Gastroesophageal sphincter (tissue), 4 donors: ENCODE results near the gene CABLES2. TPM values are rescaled to one million over a fixed set of nuclear protein-coding genes. Genes with fewer than 3 reads are reported as not detected.

Experiments used
- ATAC-seq: fragments of 150-250 bp; one replicate; pipeline ENCODE4 v1.9.1; 2016; ENCODE audit warnings: mild to moderate bottlenecking, moderate library complexity
- H3K27ac ChIP-seq, 4 donors: fragments of 200-600 bp; sonication (generic) in 3 of 4; 1 replicate in 3 of 4; 2 replicates in 1 of 4; pipeline ENCODE4 v1.5.1; 2016 to 2019
- H3K27me3 ChIP-seq: fragments of 200-600 bp; sonication (generic); one replicate; pipeline ENCODE4 v1.5.1; 2019
- H3K36me3 ChIP-seq, 2 donors: fragments of 200-600 bp; sonication (generic); one replicate each; pipeline ENCODE4 v1.5.1; 2019; ENCODE audit warnings: control low read depth in 1 of 2
- H3K4me1 ChIP-seq, 3 donors: fragments of 200-600 bp; sonication (generic); 1 replicate in 2 of 3; 2 replicates in 1 of 3; pipeline ENCODE4 v1.5.1; 2016 to 2019; ENCODE audit warnings: control low read depth in 2 of 3
- H3K4me3 ChIP-seq, 2 donors: fragments of 200-600 bp; sonication (generic); one replicate each; pipeline ENCODE4 v1.5.1; 2019; ENCODE audit warnings: mild to moderate bottlenecking in 1 of 2, moderate library complexity in 1 of 2
- H3K9me3 ChIP-seq, 3 donors: fragments of 200-600 bp; sonication (generic); one replicate each; pipeline ENCODE4 v1.5.1; 2017 to 2019; ENCODE audit warnings: control low read depth in 2 of 3
- EP300 ChIP-seq: sonication (generic); formaldehyde crosslinking; IDR thresholded peaks from one replicate; pipeline ENCODE4 v1.6.1; 2017; ENCODE audit warnings: antibody characterized with exemption, mild to moderate bottlenecking
- POLR2A ChIP-seq, 2 donors: fragments of 450-650 bp; IDR thresholded peaks; one replicate each; pipeline ENCODE4 v1.6.1; 2017; ENCODE audit warnings: antibody characterized with exemption in 2 of 2, mild to moderate bottlenecking in 2 of 2, moderate library complexity in 1 of 2
- POLR2AphosphoS5 ChIP-seq: sonication (generic); formaldehyde crosslinking; IDR thresholded peaks from one replicate; pipeline ENCODE4 v1.6.1; 2017; ENCODE audit warnings: antibody characterized with exemption
- WGBS, 2 donors: methylation state at CpG; one replicate each; pipeline ENCODE4 v1.1.5; 2018; ENCODE audit warnings: low coverage in 1 of 2; 5-methylcytosine and 5-hydroxymethylcytosine counted together
- total RNA-seq, 4 donors: library from RNA; depleted of rRNA; stranded (reverse); fragments of >200 nt; gene quantifications; one replicate each; pipeline ENCODE4 v1.1.0, GENCODE V29; 2016
- TF ChIP-seq, protein P1 (sequence below), 4 experiments: fragments of 200-600 bp in 2 of 4; fragments of 450-650 bp in 2 of 4; sonication (generic) in 1 of 4; IDR thresholded peaks; one replicate each; pipeline ENCODE4 v1.5.1; 2017 to 2019; ENCODE audit warnings: antibody characterized with exemption in 4 of 4, mild to moderate bottlenecking in 2 of 4, moderate library complexity in 2 of 4

Gene CABLES2
- total RNA-seq, 4 donors from 2014 or later, result 2.7 to 9.8 (median 3.8) TPM

DNA sequence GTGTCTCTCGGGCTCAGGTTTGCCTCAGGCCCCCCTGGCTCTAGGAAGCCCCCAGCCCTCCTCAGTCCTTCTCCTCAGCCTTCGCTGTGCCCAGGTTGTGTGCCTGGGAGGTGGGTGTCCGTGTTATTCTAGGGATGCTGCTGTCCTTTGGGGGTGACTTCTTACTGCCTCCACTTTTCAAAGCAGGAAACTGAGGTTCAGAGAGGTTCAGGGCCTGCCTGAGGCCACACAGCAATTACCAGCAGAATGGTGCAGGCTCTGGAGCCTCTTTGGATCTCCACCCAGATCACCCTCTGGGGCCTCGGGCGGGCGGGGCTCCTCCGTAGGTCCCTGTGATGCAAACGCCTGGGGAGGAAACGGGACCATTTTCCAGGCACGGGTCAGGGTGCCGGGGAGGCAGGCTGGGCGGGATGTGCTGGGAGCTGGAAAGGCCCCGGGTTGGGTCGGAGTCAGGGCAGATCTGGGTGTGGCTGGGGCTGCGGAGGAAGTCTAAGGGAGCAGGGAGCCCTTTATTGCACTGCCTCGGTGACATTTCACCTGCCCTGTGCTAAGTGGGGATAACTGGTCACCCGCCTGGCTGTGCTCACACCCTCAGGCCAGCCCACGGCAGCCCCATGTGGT, 45.5 kb upstream of the CABLES2 start:
- ATAC-seq, result no peak
- 67 to 100% methylated on average over 1 of the region's 18 CpGs for WGBS, 2 donors
- Histone ChIP-seq H3K27ac (no peak overlapping the region), H3K36me3 (no peaks in the 10 kb centered on the region), H3K27me3 (peaks cover 85% of the 10 kb centered on the region), H3K4me3 (no peak overlapping the region), H3K4me1 (no peaks in the 10 kb centered on the region), H3K9me3 (no peaks in the 10 kb centered on the region)
- TF ChIP-seq POLR2A (IDR thresholded peaks at IDR 0.05), result no peak
- TF ChIP-seq, protein P1, sequence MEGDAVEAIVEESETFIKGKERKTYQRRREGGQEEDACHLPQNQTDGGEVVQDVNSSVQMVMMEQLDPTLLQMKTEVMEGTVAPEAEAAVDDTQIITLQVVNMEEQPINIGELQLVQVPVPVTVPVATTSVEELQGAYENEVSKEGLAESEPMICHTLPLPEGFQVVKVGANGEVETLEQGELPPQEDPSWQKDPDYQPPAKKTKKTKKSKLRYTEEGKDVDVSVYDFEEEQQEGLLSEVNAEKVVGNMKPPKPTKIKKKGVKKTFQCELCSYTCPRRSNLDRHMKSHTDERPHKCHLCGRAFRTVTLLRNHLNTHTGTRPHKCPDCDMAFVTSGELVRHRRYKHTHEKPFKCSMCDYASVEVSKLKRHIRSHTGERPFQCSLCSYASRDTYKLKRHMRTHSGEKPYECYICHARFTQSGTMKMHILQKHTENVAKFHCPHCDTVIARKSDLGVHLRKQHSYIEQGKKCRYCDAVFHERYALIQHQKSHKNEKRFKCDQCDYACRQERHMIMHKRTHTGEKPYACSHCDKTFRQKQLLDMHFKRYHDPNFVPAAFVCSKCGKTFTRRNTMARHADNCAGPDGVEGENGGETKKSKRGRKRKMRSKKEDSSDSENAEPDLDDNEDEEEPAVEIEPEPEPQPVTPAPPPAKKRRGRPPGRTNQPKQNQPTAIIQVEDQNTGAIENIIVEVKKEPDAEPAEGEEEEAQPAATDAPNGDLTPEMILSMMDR (IDR thresholded peaks at IDR 0.05), result no peak

DNA sequence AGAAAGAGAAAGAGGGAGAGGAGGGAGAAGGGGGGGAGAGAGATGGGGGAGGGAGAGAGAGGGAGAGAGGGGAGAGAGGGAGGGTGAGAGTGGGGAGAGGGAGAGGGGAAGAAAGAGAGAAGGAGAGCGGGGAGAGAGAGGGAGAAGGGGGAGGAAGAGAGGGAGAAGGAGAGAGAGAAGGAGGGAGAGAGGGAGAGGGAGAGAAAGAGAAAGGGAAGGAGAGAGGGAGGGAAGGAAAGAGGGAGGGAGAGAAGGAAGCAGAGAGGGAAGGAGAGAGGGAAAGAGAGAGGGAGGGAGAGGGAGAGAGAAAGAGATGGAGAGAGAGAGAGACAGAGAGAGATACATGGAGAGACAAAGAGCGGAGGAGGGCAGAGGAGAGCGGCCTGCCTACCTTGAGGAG, 44.9 kb upstream of the CABLES2 start:
- Histone ChIP-seq H3K4me3 (no peak overlapping the region), H3K4me1 (no peaks in the 10 kb centered on the region), H3K27ac (no peak overlapping the region), H3K9me3 (no peaks in the 10 kb centered on the region), H3K36me3 (no peaks in the 10 kb centered on the region), H3K27me3 (peaks cover 85% of the 10 kb centered on the region)
- ATAC-seq, result no peak
- TF ChIP-seq, protein P1 (IDR thresholded peaks at IDR 0.05), result no peak
- TF ChIP-seq POLR2AphosphoS5 (no peak), POLR2A (IDR thresholded peaks at IDR 0.05) (no peak), EP300 (no peak)
- WGBS, 2 donors, result 83 to 100% methylated on average over 2 to 3 of the region's 3 CpGs

DNA sequence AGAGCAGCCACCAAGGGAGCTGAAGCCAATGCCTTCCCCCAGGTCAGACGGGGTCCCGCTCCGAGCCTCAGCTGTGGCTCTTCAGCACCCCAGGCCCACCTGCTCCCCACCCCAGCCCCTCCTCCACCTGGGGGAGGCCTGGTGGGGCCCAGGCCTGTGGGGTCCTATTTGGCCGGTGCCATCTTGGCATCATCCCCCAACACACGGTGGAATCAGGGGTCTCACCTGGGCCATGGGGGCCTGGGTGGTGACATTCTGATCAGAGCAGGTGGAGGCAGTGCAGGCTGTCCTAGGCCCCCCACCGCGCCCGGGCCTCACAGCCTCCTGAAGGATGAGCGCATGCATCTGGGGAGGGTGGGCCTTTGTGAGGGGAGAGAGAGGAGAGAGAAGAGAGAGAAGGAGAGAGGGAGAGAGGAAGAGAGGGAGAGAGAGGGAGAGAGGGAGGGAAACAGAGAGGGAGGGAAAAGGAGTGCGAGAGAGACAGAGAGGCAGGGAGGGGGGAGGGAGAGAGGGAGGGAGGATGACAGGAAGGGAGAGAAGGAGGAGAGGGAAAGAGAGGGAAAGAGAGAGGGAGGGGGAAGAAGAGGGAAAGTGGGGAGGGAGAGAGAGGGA, 44.2 kb upstream of the CABLES2 start:
- WGBS, 2 donors, result no CpG with 5 or more reads among the region's 10 CpGs
- Histone ChIP-seq H3K4me1 (no peaks in the 10 kb centered on the region), H3K27me3 (peaks cover 86% of the 10 kb centered on the region), H3K9me3 (no peaks in the 10 kb centered on the region), H3K4me3 (no peak overlapping the region), H3K36me3 (no peaks in the 10 kb centered on the region), H3K27ac (no peak overlapping the region)
- ATAC-seq, result no peak
- TF ChIP-seq POLR2A (IDR thresholded peaks at IDR 0.05) (no peak), POLR2AphosphoS5 (no peak), EP300 (no peak)
- TF ChIP-seq, protein P1 (IDR thresholded peaks at IDR 0.05), result no peak

DNA sequence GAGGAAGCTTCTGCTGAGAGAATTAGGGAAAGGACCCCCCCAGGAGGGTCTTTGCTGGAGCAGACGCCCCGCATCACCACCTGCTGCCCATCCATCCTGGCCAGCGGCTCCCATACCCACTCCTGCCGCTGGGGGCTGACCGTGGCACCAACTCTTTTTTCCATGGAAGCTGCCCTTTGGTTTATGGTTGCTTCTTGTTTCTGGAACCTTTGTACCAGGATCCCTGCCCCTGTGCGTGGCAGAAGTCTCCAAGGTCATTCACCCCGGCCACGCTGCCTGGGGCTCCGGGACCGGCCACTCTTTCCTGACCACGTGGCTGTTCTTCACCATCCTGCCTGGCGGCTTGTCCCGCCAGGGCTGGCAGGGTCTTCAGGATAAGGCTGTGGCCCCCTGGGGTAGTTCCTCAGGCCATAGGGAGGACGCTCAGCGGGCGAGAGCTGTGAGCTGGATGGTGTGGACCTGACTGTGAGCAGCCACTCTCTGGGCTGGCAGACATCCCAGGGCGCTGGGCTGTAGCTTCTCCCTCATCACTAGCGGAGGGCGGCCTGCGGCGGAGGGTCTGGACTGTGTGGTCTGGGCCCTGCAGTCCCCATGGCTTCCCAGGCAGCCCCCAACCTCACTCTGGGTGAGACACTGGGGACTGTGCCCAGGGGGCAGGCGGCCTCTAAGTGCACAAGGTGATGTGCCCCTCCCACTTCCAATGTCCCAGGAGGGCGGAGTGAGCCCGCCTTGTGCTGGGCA, 43.0 kb upstream of the CABLES2 start:
- H3K4me3 ChIP-seq, result no peak overlapping the region
- H3K27ac ChIP-seq, result no peak overlapping the region
- no peaks in the 10 kb centered on the region for H3K4me1 ChIP-seq
- H3K9me3 ChIP-seq, result no peaks in the 10 kb centered on the region
- ATAC-seq, result no peak
- 80% methylated on average over 1 of the region's 24 CpGs; no CpG with 5 or more reads in 1 of the 2 donors for WGBS, 2 donors
- H3K27me3 ChIP-seq, result peaks cover 82% of the 10 kb centered on the region
- no peak for TF ChIP-seq POLR2A (IDR thresholded peaks at IDR 0.05)
- TF ChIP-seq POLR2AphosphoS5, result no peak
- TF ChIP-seq, protein P1 (IDR thresholded peaks at IDR 0.05), result no peak
- no peaks in the 10 kb centered on the region for H3K36me3 ChIP-seq
